GM18507 (cell line): ENCODE results near the gene VAMP1.

Source experiments
- DNase-seq: peaks from one replicate; pipeline ENCODE4 v3.0.0; 2011; ENCODE audit warnings: low read depth; ENCODE audit not compliant: insufficient read length; ENCODE audit errors: extremely low spot score
- FAIRE-seq: peaks from 2 replicates; lab custom pipeline; 2011; peaks lifted over from hg19 to GRCh38; lab: Jason Lieb, UNC

VAMP1 gene

GRCh38 chr12:6452944-6453630 lies 17.4 kb downstream of the VAMP1 start:
- no peak for DNase-seq
- no peak for FAIRE-seq

GRCh38 chr12:6452245-6452943 lies 18.1 kb downstream of the VAMP1 start:
- FAIRE-seq, result peak; percentile 76
- no peak for DNase-seq

DNA sequence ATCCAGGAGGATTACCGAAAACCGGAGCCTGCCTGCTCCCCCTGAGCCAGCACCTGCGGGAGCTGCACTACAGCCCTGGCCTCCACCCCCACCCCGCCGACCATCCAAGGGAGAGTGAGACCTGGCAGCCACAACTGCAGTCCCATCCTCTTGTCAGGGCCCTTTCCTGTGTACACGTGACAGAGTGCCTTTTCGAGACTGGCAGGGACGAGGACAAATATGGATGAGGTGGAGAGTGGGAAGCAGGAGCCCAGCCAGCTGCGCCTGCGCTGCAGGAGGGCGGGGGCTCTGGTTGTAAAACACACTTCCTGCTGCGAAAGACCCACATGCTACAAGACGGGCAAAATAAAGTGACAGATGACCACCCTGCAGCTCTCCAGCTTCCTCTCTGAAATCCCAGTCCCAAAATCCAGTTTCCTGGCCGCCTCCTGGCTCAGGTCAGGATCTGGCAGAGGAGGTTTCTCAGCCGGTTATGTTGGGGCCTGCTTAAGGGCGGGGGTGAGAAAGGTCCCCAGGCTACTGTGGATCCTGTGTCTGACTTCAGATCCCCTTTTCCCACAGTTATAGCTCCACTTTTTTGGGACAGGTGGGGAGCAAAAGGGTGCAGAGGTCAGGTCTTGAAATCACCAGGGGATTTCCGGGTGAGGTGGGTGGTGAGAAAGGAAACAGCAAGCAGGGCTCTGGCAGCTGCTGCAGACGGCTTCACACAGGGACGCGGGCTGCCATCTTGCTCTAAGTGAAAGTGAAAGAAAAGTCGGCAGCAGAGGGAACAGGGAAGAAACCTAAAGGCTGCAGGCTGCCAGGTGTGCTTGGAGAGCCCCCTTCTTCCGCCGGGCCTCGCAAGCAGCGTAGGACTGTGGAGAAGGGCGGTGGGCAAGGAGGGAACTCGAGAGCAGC lies 18.9 kb downstream of the VAMP1 start, which contains the start of gene TAPBPL:
Gene TAPBPL (plus strand): TSS at position 695 of the 897 bp plus-strand sequence. CDS start 207 bp downstream, outside the sequence.
- DNase-seq (peak; percentile 65), FAIRE-seq (peak; percentile 96)

DNA sequence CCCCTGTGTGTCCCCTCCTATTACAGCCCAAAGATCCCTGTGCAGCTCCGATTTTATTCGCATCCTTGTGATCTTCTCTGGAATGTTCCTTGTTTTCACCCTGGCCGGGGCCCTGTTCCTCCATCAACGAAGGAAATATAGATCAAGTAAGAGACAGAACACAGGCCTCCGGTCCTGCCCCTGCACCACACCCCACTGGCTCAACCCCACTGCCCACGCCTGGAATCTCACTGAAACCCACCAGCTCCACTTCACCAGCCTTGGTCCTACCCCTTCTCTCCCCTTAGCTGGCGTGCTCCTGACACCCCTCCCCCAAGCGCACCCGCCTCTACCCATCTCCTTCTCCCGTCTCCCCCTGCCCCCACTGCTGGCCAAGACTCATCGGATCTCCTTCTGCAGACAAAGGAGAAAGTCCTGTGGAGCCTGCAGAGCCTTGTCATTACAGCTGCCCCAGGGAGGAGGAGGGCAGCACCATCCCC lies 19.6 kb downstream of the VAMP1 start:
- DNase-seq, result no peak
- no peak for FAIRE-seq

GRCh38 chr12:6450091-6450868 lies 20.2 kb downstream of the VAMP1 start:
- FAIRE-seq (no peak), DNase-seq (no peak)

- DNase-seq, result no peak
- peak; percentile 83 for FAIRE-seq
Measured at GRCh38 chr12:6444704-6445688, 25.5 kb downstream of the VAMP1 start, which contains the start of gene CD27. Gene CD27, plus strand, starts transcription at chr12:6444955. Its CDS starts 141 bp downstream, at chr12:6445096.

- DNase-seq (no peak), FAIRE-seq (peak; percentile 75)
Measured at GRCh38 chr12:6444031-6444430, 26.4 kb downstream of the VAMP1 start.

DNA sequence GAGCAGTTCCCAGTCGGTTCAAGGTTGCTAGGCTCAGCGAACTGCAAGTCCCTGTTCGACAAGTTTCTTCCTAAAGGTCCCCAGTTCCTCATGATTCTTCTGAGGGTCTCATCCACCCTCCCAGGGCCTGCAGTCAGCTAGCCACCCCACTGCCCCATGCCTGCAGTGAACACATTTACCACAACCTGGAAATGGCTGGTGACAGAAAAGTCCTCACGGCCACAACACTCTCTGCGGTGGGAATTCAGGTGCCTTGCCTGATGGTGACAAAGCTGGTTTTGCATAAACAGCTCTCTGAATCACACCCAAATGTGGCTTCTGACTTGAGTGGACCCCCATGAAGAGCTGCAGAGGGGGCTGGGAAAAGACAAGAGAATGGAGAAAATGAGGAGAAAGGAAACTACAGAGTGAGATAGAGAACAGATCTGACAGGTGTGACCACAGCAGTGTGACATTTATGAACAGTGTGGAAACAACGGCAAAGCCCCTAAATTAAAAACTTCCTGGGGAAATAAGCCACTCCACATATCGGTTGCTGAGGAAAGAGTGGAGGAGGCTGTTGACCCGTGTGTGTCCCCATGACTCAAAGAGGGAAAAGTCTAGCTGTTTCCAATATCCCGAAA lies 27.0 kb downstream of the VAMP1 start:
- peak; percentile 91 for FAIRE-seq
- DNase-seq, result no peak

GRCh38 chr12:6442836-6443235 lies 27.6 kb downstream of the VAMP1 start:
- FAIRE-seq (no peak), DNase-seq (no peak)

DNA sequence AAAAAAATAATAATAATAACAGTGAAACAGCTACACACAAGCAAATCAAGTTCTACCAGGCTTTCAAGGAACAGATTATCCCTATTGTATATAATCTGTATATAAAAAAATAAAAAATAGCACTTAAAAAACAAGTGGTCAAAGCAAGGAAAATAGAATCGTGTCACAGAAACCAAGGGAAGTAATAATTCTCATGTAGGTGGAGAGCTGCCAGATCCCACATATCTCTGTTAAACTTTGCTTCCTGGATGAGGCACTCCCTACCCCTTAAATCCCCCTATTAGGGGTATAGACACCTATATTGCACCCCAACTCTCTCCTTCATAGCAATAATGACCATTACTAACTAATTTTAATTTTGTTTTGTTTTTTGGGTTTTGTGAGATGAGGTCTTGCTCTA lies 30.1 kb downstream of the VAMP1 start:
- FAIRE-seq (no peak), DNase-seq (no peak)

DNA sequence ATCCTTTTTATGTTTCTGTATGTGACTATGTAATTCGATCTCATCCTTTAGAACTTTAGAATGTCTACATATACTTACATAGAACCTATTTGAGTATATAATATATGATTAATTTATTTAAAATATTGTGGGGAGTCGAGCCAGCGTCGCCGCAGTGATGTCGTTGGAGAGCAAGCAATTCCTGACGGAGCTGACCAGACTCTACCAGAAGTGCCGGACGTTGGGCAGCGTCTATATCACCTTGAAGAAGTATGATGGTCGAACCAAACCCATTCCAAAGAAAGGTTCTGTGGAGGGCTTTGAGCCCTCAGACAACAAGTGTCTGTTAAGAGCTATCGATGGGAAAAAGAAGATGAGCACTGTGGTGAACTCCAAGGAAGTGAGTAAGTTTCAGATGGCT lies 32.1 kb downstream of the VAMP1 start:
- no peak for FAIRE-seq
- no peak for DNase-seq

DNA sequence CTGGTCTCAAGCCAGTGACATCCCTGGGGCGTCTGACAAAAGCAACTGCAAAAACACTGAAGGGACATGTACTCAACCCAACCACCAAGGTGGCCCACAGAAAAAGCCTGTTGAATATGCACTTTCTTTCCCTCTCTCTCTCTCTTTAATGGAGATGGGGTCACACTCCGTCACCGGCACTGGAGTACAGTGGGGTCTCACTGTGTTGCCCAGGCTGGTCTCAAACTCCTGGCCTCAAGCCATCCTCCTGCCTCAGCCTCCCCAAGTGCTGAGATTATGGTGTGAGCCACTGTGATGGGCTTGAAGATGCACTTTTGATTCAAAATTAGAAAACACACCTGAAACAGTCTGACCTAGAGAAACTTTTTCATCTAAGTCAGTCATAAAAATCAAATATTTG lies 32.9 kb downstream of the VAMP1 start:
- FAIRE-seq (no peak), DNase-seq (no peak)

DNA sequence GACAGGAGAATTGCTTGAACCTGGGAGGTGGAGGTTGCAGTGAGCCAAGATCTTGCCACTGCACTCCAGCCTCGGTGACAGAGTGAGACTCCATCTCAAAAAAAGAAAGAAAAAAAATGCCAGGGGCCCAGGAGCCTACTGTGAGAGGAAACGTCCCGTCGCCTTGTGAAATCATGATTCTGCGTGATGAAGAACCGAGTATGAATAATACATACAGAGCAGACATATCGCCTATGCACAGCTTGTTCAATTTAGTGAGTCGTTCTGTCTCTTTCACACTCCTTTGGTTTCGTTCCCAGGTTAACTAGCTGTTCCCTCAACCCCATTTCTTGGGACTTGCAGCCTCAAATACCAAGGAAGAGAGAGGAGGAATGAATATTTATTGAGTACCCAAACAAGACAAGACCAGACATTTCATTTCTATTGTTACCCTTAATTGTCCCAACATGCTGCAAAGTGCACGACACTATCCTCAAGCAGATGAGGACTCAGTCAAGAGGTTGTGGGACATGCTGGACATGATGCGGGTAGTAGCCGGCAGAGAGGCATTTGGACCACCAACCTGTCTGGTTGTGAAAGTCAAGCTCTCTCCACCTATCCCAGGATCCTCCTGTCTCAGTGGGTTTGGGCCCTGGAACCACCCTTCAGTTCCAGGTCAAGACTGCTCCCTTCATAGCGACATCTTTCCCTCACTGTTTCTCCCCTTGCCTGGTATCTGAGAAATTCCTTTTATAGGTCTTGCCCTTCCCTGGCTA lies 34.3 kb downstream of the VAMP1 start:
- DNase-seq, result no peak

DNA sequence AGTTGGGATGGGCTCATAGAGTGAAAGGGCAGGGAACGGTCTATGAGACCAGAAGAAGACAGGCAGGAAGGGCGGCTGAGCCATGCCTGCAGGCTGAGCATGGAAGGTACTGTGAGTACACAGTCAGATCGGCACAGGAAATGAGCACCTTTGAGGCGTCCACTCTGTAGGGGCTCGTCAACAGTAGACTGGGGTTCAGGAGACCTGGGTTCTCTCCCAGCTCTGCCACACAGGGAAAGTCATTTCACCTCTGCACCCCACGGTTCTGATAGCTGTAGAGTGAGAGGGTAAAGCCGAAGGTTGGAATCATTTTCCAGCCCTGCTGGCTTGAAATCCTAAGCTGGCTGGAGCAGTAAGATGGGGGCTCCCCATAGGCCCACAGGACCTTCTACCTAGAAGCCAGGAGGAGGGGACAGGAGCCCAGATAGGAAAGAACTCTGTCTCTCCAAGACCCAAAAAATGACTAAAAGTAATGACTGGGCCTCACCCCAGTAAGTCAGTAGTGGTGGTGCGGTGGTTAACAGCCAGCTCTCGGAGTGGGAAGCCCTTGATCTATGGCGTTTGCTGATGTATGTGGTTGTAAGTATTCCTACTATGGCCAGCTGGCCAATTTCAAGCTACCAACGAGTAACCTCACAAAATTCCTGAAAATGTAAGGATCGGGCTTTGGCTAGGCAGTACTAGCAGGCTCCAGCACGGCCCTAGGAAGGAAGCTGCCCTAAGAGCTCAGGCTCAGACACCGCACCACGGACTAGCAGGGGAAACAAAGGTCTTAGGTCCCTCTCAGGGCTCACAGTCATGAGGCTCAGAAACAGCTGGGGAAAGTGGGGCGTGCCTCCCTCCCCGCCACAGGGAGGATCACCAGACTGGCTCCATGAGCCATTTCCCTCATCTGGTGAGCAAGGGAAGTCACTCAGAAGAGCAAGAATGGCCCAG lies 36.0 kb downstream of the VAMP1 start:
- no peak for FAIRE-seq
- DNase-seq, result no peak

More for the DNA sequence above, 34.3 kb downstream of the VAMP1 start:
- no peak for FAIRE-seq

DNA sequence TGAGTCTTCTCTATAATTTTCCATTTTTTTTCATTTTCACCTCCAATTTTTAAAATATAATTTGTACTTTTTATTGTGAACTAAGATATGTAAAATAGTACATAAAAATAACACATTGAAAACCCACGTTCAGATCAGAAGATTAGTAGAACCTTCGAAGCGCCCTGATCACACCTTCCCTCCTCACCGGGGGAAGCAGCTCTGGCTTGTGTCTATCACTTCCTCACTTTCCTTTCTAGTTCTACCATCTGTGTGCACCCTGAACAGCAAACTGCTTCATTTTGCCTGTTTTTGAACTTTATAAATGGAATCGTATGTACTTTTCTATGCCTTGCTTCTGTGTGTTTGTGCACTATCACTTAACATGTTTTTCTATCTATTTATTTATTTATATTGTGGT lies 37.5 kb downstream of the VAMP1 start:
- DNase-seq (no peak), FAIRE-seq (peak; percentile 56)
